ENCODE data around the gene C1orf21. TPM values are rescaled to one million over a fixed set of nuclear protein-coding genes. Genes with fewer than 3 reads are reported as not detected.

The C1orf21 gene
- total RNA-seq, 6 experiments from 2014 or later: 4.3 to 29.2 (median 13.1) TPM

DNA sequence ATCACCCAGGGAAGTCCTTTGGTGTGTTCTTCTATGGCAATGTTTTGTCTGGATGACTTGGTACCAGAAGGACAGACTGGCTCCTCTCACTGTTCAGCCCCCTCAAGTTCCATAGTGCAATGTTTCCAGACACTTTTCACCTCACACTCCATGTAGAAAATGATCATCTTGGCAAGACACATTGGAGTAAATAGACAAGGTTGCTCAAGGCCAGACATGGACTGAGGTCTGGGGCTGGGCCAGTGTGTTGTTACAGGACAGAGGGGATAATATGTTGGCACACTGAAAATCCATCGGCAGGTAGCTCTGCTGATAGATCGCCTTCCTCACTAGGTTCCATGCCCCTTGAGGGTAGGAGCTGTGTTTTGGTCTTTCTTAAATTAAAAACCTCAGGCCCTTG, 51.5 kb downstream of the C1orf21 start:
- intact Hi-C loops (cut with DNase I): no loop called here
- Histone ChIP-seq H3K27me3 (no peaks in the 10 kb centered on the region), H3K36me3 (no peaks in the 10 kb centered on the region), H3K27ac (no peak overlapping the region), H3K4me1 (no peaks in the 10 kb centered on the region), H3K4me3 (no peak overlapping the region), H3K9me3 (no peaks in the 10 kb centered on the region)
- no peak for TF ChIP-seq POLR2A (IDR thresholded peaks at IDR 0.05)
- TF ChIP-seq, protein P1, sequence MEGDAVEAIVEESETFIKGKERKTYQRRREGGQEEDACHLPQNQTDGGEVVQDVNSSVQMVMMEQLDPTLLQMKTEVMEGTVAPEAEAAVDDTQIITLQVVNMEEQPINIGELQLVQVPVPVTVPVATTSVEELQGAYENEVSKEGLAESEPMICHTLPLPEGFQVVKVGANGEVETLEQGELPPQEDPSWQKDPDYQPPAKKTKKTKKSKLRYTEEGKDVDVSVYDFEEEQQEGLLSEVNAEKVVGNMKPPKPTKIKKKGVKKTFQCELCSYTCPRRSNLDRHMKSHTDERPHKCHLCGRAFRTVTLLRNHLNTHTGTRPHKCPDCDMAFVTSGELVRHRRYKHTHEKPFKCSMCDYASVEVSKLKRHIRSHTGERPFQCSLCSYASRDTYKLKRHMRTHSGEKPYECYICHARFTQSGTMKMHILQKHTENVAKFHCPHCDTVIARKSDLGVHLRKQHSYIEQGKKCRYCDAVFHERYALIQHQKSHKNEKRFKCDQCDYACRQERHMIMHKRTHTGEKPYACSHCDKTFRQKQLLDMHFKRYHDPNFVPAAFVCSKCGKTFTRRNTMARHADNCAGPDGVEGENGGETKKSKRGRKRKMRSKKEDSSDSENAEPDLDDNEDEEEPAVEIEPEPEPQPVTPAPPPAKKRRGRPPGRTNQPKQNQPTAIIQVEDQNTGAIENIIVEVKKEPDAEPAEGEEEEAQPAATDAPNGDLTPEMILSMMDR (IDR thresholded peaks at IDR 0.05): no peak
- no peak for DNase-seq
- WGBS (ENCODE audit: insufficient coverage, low coverage, low lambda C conversion rate, missing lambda C conversion rate): 92% methylated on average over 2 of the region's 2 CpGs
- ATAC-seq: no peak

DNA sequence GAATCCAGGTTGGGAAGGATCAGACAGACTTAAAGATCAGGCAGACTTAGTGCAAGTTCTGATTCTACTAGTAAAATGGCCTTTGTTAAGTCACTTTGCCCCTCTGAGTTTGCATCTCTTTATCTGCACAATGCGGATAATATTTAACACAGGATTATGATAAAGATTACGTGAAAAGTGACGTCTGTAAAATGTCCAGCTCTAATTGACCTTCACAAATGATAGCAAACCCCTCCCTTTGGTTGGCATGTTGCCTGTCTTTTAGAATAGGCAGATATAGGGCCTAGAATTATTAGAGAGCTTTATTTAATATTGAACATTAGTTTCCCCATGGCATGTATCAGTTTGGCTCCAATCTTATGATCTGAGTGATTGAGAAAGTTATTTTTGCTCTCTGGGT, 55.4 kb downstream of the C1orf21 start:
- Histone ChIP-seq H3K27me3 (no peaks in the 10 kb centered on the region), H3K4me1 (no peaks in the 10 kb centered on the region), H3K27ac (no peak overlapping the region), H3K9me3 (no peaks in the 10 kb centered on the region), H3K4me3 (no peak overlapping the region), H3K36me3 (no peaks in the 10 kb centered on the region)
- ATAC-seq (no peak), DNase-seq (no peak)
- intact Hi-C loops (cut with DNase I): no loop called here
- 77% methylated on average over 3 of the region's 3 CpGs for WGBS (ENCODE audit: insufficient coverage, low coverage, low lambda C conversion rate, missing lambda C conversion rate)
- TF ChIP-seq POLR2A (IDR thresholded peaks at IDR 0.05): no peak
- TF ChIP-seq, protein P1 (IDR thresholded peaks at IDR 0.05): no peak

DNA sequence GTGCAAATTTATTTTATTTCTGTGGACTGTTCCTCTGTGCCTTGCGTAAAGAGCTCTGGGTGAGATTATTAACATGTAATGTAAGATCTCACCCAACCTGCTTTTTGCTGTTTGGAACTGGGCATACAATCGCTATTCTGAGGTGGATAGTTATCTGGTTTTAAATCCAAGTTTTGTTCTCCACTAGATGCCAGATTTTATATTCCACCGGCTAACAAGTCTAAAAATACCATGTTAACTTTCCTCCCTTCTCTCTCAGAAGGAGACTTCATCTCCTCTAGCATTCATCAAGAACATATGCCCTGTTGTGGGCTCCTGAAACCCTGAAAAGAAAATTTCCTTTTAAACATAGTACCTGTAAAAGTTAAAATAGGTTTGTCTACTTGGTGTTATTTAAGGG, 56.4 kb downstream of the C1orf21 start:
- intact Hi-C loops (cut with DNase I): no loop called here
- H3K4me3 ChIP-seq: no peak overlapping the region
- no peak for DNase-seq
- no peaks in the 10 kb centered on the region for H3K27me3 ChIP-seq
- WGBS (ENCODE audit: insufficient coverage, low coverage, low lambda C conversion rate, missing lambda C conversion rate): 87% methylated on average over 3 of the region's 3 CpGs
- TF ChIP-seq, protein P1 (IDR thresholded peaks at IDR 0.05): no peak
- TF ChIP-seq POLR2A (IDR thresholded peaks at IDR 0.05): no peak
- no peaks in the 10 kb centered on the region for H3K36me3 ChIP-seq
- no peaks in the 10 kb centered on the region for H3K9me3 ChIP-seq
- H3K27ac ChIP-seq: no peak overlapping the region
- H3K4me1 ChIP-seq: no peaks in the 10 kb centered on the region
- no peak for ATAC-seq

DNA sequence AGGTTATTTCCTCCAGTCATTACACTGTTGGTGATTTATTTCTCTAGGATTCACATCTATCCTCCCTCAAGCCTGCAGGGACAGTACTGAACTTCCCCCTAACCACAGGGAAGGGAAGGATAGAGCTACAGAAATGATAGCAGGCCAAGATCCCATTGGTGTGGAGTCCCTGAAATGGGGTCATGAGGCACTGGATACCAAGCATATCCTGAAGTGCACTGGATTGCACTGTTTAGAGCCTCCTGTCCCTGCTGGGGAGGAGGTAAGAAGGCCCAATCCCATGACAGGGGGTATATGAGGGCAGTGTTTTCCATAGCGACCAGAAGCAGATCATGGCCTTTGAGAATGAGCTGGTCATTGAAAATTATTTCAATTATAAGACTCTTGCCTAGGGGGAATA, 56.8 kb downstream of the C1orf21 start:
- no peaks in the 10 kb centered on the region for H3K9me3 ChIP-seq
- H3K36me3 ChIP-seq: no peaks in the 10 kb centered on the region
- WGBS (ENCODE audit: insufficient coverage, low coverage, low lambda C conversion rate, missing lambda C conversion rate): no CpG with 5 or more reads among the region's 1 CpG
- TF ChIP-seq POLR2A (IDR thresholded peaks at IDR 0.05): no peak
- TF ChIP-seq, protein P1 (IDR thresholded peaks at IDR 0.05): no peak
- no peak overlapping the region for H3K27ac ChIP-seq
- H3K4me1 ChIP-seq: no peaks in the 10 kb centered on the region
- no peak overlapping the region for H3K4me3 ChIP-seq
- H3K27me3 ChIP-seq: no peaks in the 10 kb centered on the region
- intact Hi-C loops (cut with DNase I): no loop called here
- ATAC-seq: no peak
- DNase-seq: no peak

DNA sequence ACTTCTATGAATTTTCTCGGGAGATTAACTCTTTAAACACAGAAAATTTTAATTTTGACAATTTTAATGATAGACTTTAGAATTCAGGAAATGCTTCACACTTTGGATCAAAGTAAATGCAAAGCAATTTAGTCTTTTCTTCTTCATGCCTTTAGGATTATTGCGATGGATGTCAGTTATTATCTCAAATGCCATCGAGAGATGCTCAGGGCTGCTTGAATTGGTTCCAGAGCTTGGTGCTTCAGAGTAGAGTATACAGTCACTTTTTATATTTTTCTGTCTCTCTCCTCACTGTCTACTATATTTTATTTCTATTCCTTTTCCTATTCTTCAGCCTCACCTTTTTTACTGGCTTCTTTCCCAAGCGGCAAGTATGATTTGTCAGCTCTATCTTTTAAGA, 59.2 kb downstream of the C1orf21 start:
- Histone ChIP-seq H3K36me3 (no peaks in the 10 kb centered on the region), H3K4me3 (no peak overlapping the region), H3K27me3 (no peaks in the 10 kb centered on the region), H3K9me3 (no peaks in the 10 kb centered on the region), H3K27ac (no peak overlapping the region), H3K4me1 (no peaks in the 10 kb centered on the region)
- WGBS (ENCODE audit: insufficient coverage, low coverage, low lambda C conversion rate, missing lambda C conversion rate): 83% methylated on average over 4 of the region's 4 CpGs
- TF ChIP-seq POLR2A (IDR thresholded peaks at IDR 0.05): no peak
- TF ChIP-seq, protein P1 (IDR thresholded peaks at IDR 0.05): no peak
- ATAC-seq (no peak), DNase-seq (no peak)
- intact Hi-C loops (cut with DNase I): no loop called here
